H1 (cell line): ENCODE data around the gene RAPGEF6. TPM values are rescaled to one million over a fixed set of nuclear protein-coding genes. Genes with fewer than 3 reads are reported as not detected.

Experiments
- CTCF ChIA-PET: fragments of 300-600 bp; sonication (Branson Sonifier 250); formaldehyde crosslinking; loops from one replicate; lab custom pipeline; 2021; ENCODE audit not compliant: partially characterized antibody; lab: Charles Lee
- POLR2A ChIA-PET: fragments of 300-600 bp; sonication (Branson Sonifier 250); formaldehyde crosslinking; loops from one replicate; lab custom pipeline; 2021; ENCODE audit warnings: inconsistent platforms; ENCODE audit not compliant: partially characterized antibody; lab: Charles Lee
- DNase-seq, 2 experiments: peaks; one replicate each; pipeline versions ENCODE4 v3.0.0 to v3.0.0-alpha.2; 2010 to 2022; ENCODE audit warnings: low spot score in 2 of 2, low read depth in 1 of 2, mixed read lengths in 1 of 2
- FAIRE-seq: peaks from 2 replicates; lab custom pipeline; 2011; peaks lifted over from hg19 to GRCh38; lab: Jason Lieb, UNC
- H2AFZ ChIP-seq: 2 replicates; pipeline ENCODE4 v1.8.1; 2012; ENCODE audit warnings: low read length, inconsistent platforms
- H2AK5ac ChIP-seq: 2 replicates; pipeline ENCODE4 v1.6.1; 2013; ENCODE audit warnings: low read depth, low read length
- H2BK120ac ChIP-seq: replicated peaks from 2 replicates; pipeline ENCODE3; 2013; ENCODE audit warnings: low read depth, low read length, inconsistent platforms
- H2BK12ac ChIP-seq: 2 replicates; pipeline ENCODE4 v1.6.1; 2013; ENCODE audit warnings: low read depth, low read length
- H2BK15ac ChIP-seq: 2 replicates; pipeline ENCODE4 v1.6.1; 2013; ENCODE audit warnings: low read length
- H2BK20ac ChIP-seq: 2 replicates; pipeline ENCODE4 v1.6.1; 2013; ENCODE audit warnings: low read length
- H2BK5ac ChIP-seq: 2 replicates; pipeline ENCODE4 v1.6.1; 2013; ENCODE audit warnings: low read depth, low read length
- H3K14ac ChIP-seq: 2 replicates; pipeline ENCODE4 v1.6.1; 2013; ENCODE audit warnings: inconsistent platforms; ENCODE audit not compliant: insufficient read length
- H3K18ac ChIP-seq: 2 replicates; pipeline ENCODE4 v1.6.1; 2013; ENCODE audit warnings: low read length; ENCODE audit errors: extremely low read depth
- H3K23ac ChIP-seq: 2 replicates; pipeline ENCODE4 v1.6.1; 2013; ENCODE audit warnings: inconsistent platforms; ENCODE audit not compliant: insufficient read length
- H3K23me2 ChIP-seq: 2 replicates; pipeline ENCODE4 v1.6.1; 2013; ENCODE audit warnings: low read depth, low read length
- H3K27ac ChIP-seq: 2 replicates; pipeline ENCODE4 v1.6.1; 2011; ENCODE audit warnings: low read depth, low read length, inconsistent platforms
- H3K27me3 ChIP-seq, 4 experiments: replicated peaks in 1 of 4; 1 replicate in 1 of 4; 2 replicates in 3 of 4; pipeline versions ENCODE4 v1.6.1 to v1.8.1; 2011 to 2013; ENCODE audit warnings: low read length in 3 of 4, mild to moderate bottlenecking in 3 of 4, inconsistent platforms in 2 of 4, mixed read lengths in 2 of 4, moderate library complexity in 1 of 4; ENCODE audit not compliant: control insufficient read depth in 3 of 4, insufficient read depth in 3 of 4; ENCODE audit errors: extremely low read depth in 1 of 4
- H3K36me3 ChIP-seq, 4 experiments: 2 replicates each; pipeline versions ENCODE4 v1.6.1 to v1.8.1; 2011 to 2013; ENCODE audit warnings: mild to moderate bottlenecking in 4 of 4, low read length in 3 of 4, moderate library complexity in 2 of 4, control low read depth in 1 of 4, inconsistent platforms in 1 of 4; ENCODE audit not compliant: insufficient read depth in 4 of 4, control insufficient read depth in 2 of 4
- H3K4ac ChIP-seq: replicated peaks from 2 replicates; pipeline ENCODE3; 2013; ENCODE audit warnings: low read length, low read depth, mixed read lengths, inconsistent platforms; ENCODE audit not compliant: insufficient read length
- H3K4me1 ChIP-seq, 4 experiments: replicated peaks in 1 of 4; 1 replicate in 1 of 4; 2 replicates in 3 of 4; pipeline versions ENCODE4 v1.6.1 to v1.8.1; 2011 to 2013; ENCODE audit warnings: low read length in 3 of 4, inconsistent platforms in 2 of 4, mixed read lengths in 1 of 4; ENCODE audit not compliant: insufficient read depth in 4 of 4, control insufficient read depth in 3 of 4
- H3K4me2 ChIP-seq, 2 experiments: 2 replicates each; pipeline versions ENCODE4 v1.6.1 to v1.8.1; 2011 to 2013; ENCODE audit warnings: low read depth in 2 of 2, low read length in 2 of 2, control low read depth in 1 of 2, inconsistent platforms in 1 of 2, mild to moderate bottlenecking in 1 of 2; ENCODE audit not compliant: insufficient read depth in 1 of 2
- H3K4me3 ChIP-seq, 4 experiments: fragments of 200-600, 300-600 bp in 1 of 4; sonication (generic), shearing (Covaris generic), sonication (Bioruptor Twin) in 1 of 4; 2 replicates each; pipeline versions ENCODE4 v1.5.1 to v1.8.1; 2011 to 2016; ENCODE audit warnings: low read length in 4 of 4, low read depth in 3 of 4, control low read depth in 2 of 4, inconsistent platforms in 2 of 4, mild to moderate bottlenecking in 2 of 4, mixed read lengths in 1 of 4, moderate library complexity in 1 of 4; ENCODE audit not compliant: insufficient read depth in 2 of 4; ENCODE audit errors: extremely low read depth in 1 of 4
- H3K56ac ChIP-seq: replicated peaks from 2 replicates; pipeline ENCODE3; 2013; ENCODE audit warnings: low read depth, mild to moderate bottlenecking, mixed read lengths, low read length, inconsistent platforms; ENCODE audit not compliant: insufficient read length
- H3K79me1 ChIP-seq: 2 replicates; pipeline ENCODE4 v1.6.1; 2013; ENCODE audit warnings: low read depth, low read length, control low read depth
- H3K79me2 ChIP-seq, 2 experiments: 2 replicates each; pipeline versions ENCODE4 v1.6.1 to v1.8.1; 2012 to 2013; ENCODE audit warnings: low read length in 2 of 2, mild to moderate bottlenecking in 2 of 2, inconsistent platforms in 1 of 2; ENCODE audit not compliant: insufficient read depth in 2 of 2, control insufficient read depth in 1 of 2
- H3K9ac ChIP-seq, 4 experiments: replicated peaks in 1 of 4; 1 replicate in 1 of 4; 2 replicates in 3 of 4; pipeline versions ENCODE4 v1.6.1 to v1.8.1; 2011 to 2013; ENCODE audit warnings: low read depth in 3 of 4, low read length in 3 of 4, control low read depth in 2 of 4, mild to moderate bottlenecking in 2 of 4, moderate library complexity in 2 of 4, inconsistent platforms in 1 of 4; ENCODE audit errors: extremely low read depth in 1 of 4
- H3K9me3 ChIP-seq, 2 experiments: 2 replicates each; pipeline versions ENCODE4 v1.6.1 to v1.8.1; 2012 to 2013; ENCODE audit warnings: mild to moderate bottlenecking in 2 of 2, moderate library complexity in 2 of 2, control low read depth in 1 of 2, inconsistent platforms in 1 of 2, low read depth in 1 of 2, low read length in 1 of 2, mixed read lengths in 1 of 2; ENCODE audit not compliant: insufficient read depth in 2 of 2
- H4K20me1 ChIP-seq, 2 experiments: replicated peaks in 1 of 2; 2 replicates each; pipeline versions ENCODE3 to v1.8.1; 2011 to 2013; ENCODE audit warnings: inconsistent platforms in 2 of 2, low read length in 2 of 2, mild to moderate bottlenecking in 1 of 2; ENCODE audit not compliant: insufficient read depth in 2 of 2, control insufficient read depth in 1 of 2
- H4K5ac ChIP-seq: 2 replicates; pipeline ENCODE4 v1.6.1; 2013; ENCODE audit warnings: low read length, low read depth, mixed read lengths, inconsistent platforms; ENCODE audit not compliant: insufficient read length
- H4K8ac ChIP-seq: 2 replicates; pipeline ENCODE4 v1.8.0; 2013; ENCODE audit warnings: mild to moderate bottlenecking, moderate library complexity, low read length, inconsistent platforms; ENCODE audit not compliant: insufficient read depth; ENCODE audit errors: extremely low read depth
- H4K91ac ChIP-seq: replicated peaks from 2 replicates; pipeline ENCODE3; 2013; ENCODE audit warnings: low read length, mixed read lengths, inconsistent platforms; ENCODE audit not compliant: insufficient read length
- BACH1 ChIP-seq: IDR thresholded peaks from 2 replicates; pipeline ENCODE4 v1.6.1; 2012; ENCODE audit warnings: low read length, improper control_type of control experiment
- CHD2 ChIP-seq: IDR thresholded peaks from 2 replicates; pipeline ENCODE4 v1.6.1; 2012; ENCODE audit warnings: low read length, improper control_type of control experiment
- CTCF ChIP-seq, 3 experiments: IDR thresholded peaks; 1 replicate in 2 of 3; 2 replicates in 1 of 3; pipeline versions ENCODE4 v1.5.1 to v1.6.1; 2011; ENCODE audit warnings: low read length in 3 of 3, mild to moderate bottlenecking in 3 of 3, inconsistent platforms in 2 of 3, low read depth in 1 of 3, moderate library complexity in 1 of 3; ENCODE audit not compliant: insufficient read depth in 1 of 3; ENCODE audit errors: control extremely low read depth in 1 of 3
- GTF2F1 ChIP-seq: IDR thresholded peaks from 2 replicates; pipeline ENCODE4 v1.6.1; 2012; ENCODE audit warnings: low read depth, low read length, improper control_type of control experiment, borderline replicate concordance
- HDAC2 ChIP-seq, 2 experiments: fragments of 300-600 bp in 1 of 2; sonication (generic) in 1 of 2; IDR thresholded peaks; 2 replicates each; pipeline ENCODE4 v1.6.1; 2011 to 2012; ENCODE audit warnings: low read depth in 2 of 2, low read length in 2 of 2, mild to moderate bottlenecking in 2 of 2, moderate library complexity in 2 of 2, borderline replicate concordance in 1 of 2, inconsistent platforms in 1 of 2
- HDAC6 ChIP-seq: IDR thresholded peaks from one replicate; pipeline ENCODE4 v1.7.1; 2012; ENCODE audit warnings: low read depth, mild to moderate bottlenecking, inconsistent platforms, low read length, moderate library complexity
- NRF1 ChIP-seq: IDR thresholded peaks from 2 replicates; pipeline ENCODE4 v1.6.1; 2011; ENCODE audit warnings: mild to moderate bottlenecking, low read depth, low read length, improper control_type of control experiment
- POLR2AphosphoS5 ChIP-seq: IDR thresholded peaks from 2 replicates; pipeline ENCODE4 v1.6.1; 2011; ENCODE audit warnings: low read depth, low read length
- RFX5 ChIP-seq: IDR thresholded peaks from 2 replicates; pipeline ENCODE4 v1.6.1; 2011; ENCODE audit warnings: low read depth, low read length, improper control_type of control experiment, borderline replicate concordance
- RXRA ChIP-seq: IDR thresholded peaks from 2 replicates; pipeline ENCODE4 v1.6.1; 2011; ENCODE audit warnings: low read depth, mild to moderate bottlenecking, low read length, moderate library complexity; ENCODE audit not compliant: insufficient read depth
- SRF ChIP-seq: IDR thresholded peaks from 2 replicates; pipeline ENCODE4 v1.6.1; 2011; ENCODE audit warnings: mild to moderate bottlenecking, low read depth, low read length, moderate library complexity
- TBP ChIP-seq: IDR thresholded peaks from 2 replicates; pipeline ENCODE4 v1.6.1; 2011; ENCODE audit warnings: low read depth, low read length, improper control_type of control experiment
- ZNF274 ChIP-seq: IDR thresholded peaks from 2 replicates; pipeline ENCODE4 v1.7.0; 2012; ENCODE audit warnings: low read length, borderline replicate concordance; ENCODE audit errors: extremely low read depth
- polyA plus RNA-seq, 7 experiments: library from polyadenylated mRNA; depleted of rRNA in 3 of 7; stranded (reverse) in 5 of 7; unstranded in 2 of 7; fragments of >200 nt in 5 of 7; fragments of 200-250 nt in 2 of 7; gene quantifications; 1 replicate in 5 of 7; 2 replicates in 1 of 7; 4 replicates in 1 of 7; pipeline versions ENCODE4 v1.2.1 to v1.2.3, GENCODE V29; 2011 to 2013; ENCODE audit warnings: missing spikeins in 2 of 7, mixed read lengths in 2 of 7
- total RNA-seq: library from RNA; stranded (reverse); fragmentation: NEBNext Ultra II Directional; extraction: Animal tissue kit (Norgen Biotek cat#: 25700); gene quantifications from 2 replicates; pipeline ENCODE4 v1.2.1, GENCODE V29; 2021

The RAPGEF6 gene
- total and polyA plus RNA-seq, 2 of the 8 experiments (the other 6 are each of a cell fraction or from before 2014, with no cell fraction given), result 4.8 to 20.0 TPM

- H3K23ac ChIP-seq, result no peak overlapping the region
- peaks cover 0 to 2% of the 10 kb centered on the region in 2 experiments for H4K20me1 ChIP-seq
- H3K4me1 ChIP-seq, result no peaks in the 10 kb centered on the region
- H2AK5ac ChIP-seq, result no peak overlapping the region
- FAIRE-seq, result no peak
- H4K5ac ChIP-seq, result no peak overlapping the region
- ChIA-PET POLR2A (no interaction called here), CTCF (no interaction called here)
- H2BK12ac ChIP-seq, result no peak overlapping the region
- no peak for DNase-seq
- no peak overlapping the region for H3K9ac ChIP-seq
- no peak overlapping the region for H3K18ac ChIP-seq
- H4K8ac ChIP-seq, result no peak overlapping the region
- H2BK120ac ChIP-seq, result no peak overlapping the region
- H3K14ac ChIP-seq, result no peak overlapping the region
- H3K36me3 ChIP-seq, result peaks cover 0 to 3% (median 0%) of the 10 kb centered on the region in 4 experiments; a peak in 1 of 8 replicates
- no peak overlapping the region for H3K4me3 ChIP-seq
- H3K9me3 ChIP-seq, result no peaks in the 10 kb centered on the region
- no peaks in the 10 kb centered on the region for H3K79me2 ChIP-seq
- no peak overlapping the region for H2AFZ ChIP-seq
- H3K79me1 ChIP-seq, result no peaks in the 10 kb centered on the region
- H2BK5ac ChIP-seq, result no peak overlapping the region
- H3K4ac ChIP-seq, result no peak overlapping the region
- no peak overlapping the region for H2BK15ac ChIP-seq
- no peak overlapping the region for H2BK20ac ChIP-seq
- H3K56ac ChIP-seq, result no peak overlapping the region
- H3K23me2 ChIP-seq, result no peaks in the 10 kb centered on the region
- H3K27ac ChIP-seq, result no peak overlapping the region
- no peak overlapping the region for H3K4me2 ChIP-seq
- H3K27me3 ChIP-seq, result no peaks in the 10 kb centered on the region
- no peak overlapping the region for H4K91ac ChIP-seq
- TF ChIP-seq HDAC2 (IDR thresholded peaks at IDR 0.05; ENCODE audit: borderline replicate concordance in 1 of 2, low read depth in 2 of 2, low read length in 2 of 2) (no peak), CTCF (IDR thresholded peaks at IDR 0.05; ENCODE audit: control extremely low read depth in 1 of 3, insufficient read depth in 1 of 3, low read depth in 1 of 3, low read length in 3 of 3) (no peak), RFX5 (no peak), BACH1 (no peak), ZNF274 (no peak), TBP (no peak), SRF (no peak), HDAC6 (no peak), NRF1 (no peak), RXRA (no peak), POLR2AphosphoS5 (no peak), CHD2 (no peak), GTF2F1 (no peak)
These were observed 94.0 kb downstream of the RAPGEF6 start for GRCh38 chr5:131541071-131541470.
